Body of pancreas (tissue), 4 donors: ENCODE data around the gene KCNC3.

Experiments used
- CTCF ChIP-seq, 7 experiments: fragments of 450-650 bp in 4 of 7; fragments of 200-600 bp in 3 of 7; sonication (generic) in 3 of 7; IDR thresholded peaks; one replicate each; pipeline ENCODE4 v1.5.1; 2016 to 2019; ENCODE audit warnings: antibody characterized with exemption in 7 of 7
- POLR2A ChIP-seq, 3 donors: fragments of 450-650 bp; IDR thresholded peaks; one replicate each; pipeline ENCODE4 v1.6.1; 2016; ENCODE audit warnings: antibody characterized with exemption in 3 of 3, mild to moderate bottlenecking in 2 of 3

- no peak for TF ChIP-seq CTCF (IDR thresholded peaks at IDR 0.05)
- no peak for TF ChIP-seq POLR2A (IDR thresholded peaks at IDR 0.05)
Observed at GRCh38 chr19:50303558-50303957, 25.6 kb downstream of the KCNC3 start.
